Stimulated activated CD4-positive, alpha-beta T cell treated with anti-CD3 and anti-CD28 coated beads, Interleukin-12 subunit alpha, Interleukin-12 subunit beta, amount 100 ng/mL, for 48 hours (primary cell): ENCODE data around the gene LIN28B.
A peak's percentile ranks its signal among the peaks of the same experiment; 100 is the strongest.
"Not testable (repeated sequence)": the region's sequence is repeated elsewhere in the genome, so short reads cannot be mapped to it uniquely, and the experiment has no call there.

Experiments
- DNase-seq, 3 donors: peaks; one replicate each; pipeline ENCODE4 v3.0.0-alpha.2; 2020; ENCODE audit warnings: low read depth in 2 of 3, low spot score in 1 of 3

The LIN28B gene

GRCh38 chr6:105066233-105066632, 109.3 kb downstream of the LIN28B start:
- DNase-seq, result no peak

- DNase-seq, result no peak
Observed at GRCh38 chr6:105066836-105067235, 109.9 kb downstream of the LIN28B start.

DNA sequence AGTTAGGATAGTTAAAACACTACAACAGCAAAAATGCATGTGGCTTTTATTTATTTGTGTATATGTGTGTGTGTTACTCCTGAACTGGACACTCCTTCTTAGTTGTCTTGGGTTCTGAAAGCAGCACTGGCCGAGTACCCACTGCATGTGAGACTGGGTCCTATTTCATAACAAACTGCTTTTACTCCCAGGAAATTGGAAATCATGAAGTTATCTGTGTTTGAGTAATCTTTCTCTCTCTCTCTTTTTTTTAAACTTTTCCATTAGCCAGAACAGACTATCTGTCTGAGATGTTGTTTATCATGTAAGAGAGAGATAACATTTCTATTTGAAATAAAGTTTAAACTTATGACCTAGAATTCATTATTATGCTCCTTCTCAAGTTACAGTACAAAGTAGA, 110.4 kb downstream of the LIN28B start:
- DNase-seq, result no peak

DNA sequence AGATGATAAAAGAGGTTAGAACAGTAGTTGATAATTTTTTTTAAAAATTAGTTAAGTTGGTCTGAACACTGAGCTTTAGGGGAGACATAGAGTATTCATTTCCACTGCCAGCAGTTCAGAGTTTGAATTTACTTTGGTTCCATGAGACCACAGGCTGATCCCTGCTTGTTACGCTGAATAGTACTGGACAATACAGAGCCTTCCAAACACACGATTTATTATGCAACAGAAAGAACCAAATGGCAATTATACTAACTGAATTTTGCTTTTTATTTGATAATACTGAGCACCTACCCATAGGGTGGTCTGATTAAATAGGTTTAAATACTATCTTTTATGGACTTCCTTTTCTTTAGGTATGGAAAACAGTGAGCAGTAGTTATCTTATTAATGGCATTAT, 111.5 kb downstream of the LIN28B start:
- no peak for DNase-seq

GRCh38 chr6:105069821-105070445, 113.0 kb downstream of the LIN28B start:
- no peak for DNase-seq

GRCh38 chr6:105072798-105073199, 115.9 kb downstream of the LIN28B start:
- DNase-seq, result no peak

DNA sequence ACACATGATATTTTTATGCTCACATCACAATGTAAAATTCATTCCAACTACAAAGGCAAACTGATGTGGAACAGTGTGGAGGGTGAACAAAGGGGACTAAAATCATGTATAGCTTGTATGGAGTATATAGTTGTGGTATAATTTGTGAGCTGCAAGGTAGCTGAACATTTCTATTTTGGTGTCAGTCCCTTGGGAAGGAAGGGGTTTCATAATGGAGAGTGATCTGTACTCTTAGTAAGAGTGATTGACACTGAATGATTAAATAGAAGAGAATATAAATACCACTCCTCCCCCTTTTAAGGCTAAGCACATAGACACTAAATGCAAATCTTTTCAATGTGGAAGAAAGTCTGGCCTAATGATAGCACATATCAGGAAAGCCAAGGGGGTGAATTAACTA, 118.3 kb downstream of the LIN28B start:
- DNase-seq, result no peak

- not testable (repeated sequence) for DNase-seq
Observed at GRCh38 chr6:105076418-105076817, 119.5 kb downstream of the LIN28B start.

DNA sequence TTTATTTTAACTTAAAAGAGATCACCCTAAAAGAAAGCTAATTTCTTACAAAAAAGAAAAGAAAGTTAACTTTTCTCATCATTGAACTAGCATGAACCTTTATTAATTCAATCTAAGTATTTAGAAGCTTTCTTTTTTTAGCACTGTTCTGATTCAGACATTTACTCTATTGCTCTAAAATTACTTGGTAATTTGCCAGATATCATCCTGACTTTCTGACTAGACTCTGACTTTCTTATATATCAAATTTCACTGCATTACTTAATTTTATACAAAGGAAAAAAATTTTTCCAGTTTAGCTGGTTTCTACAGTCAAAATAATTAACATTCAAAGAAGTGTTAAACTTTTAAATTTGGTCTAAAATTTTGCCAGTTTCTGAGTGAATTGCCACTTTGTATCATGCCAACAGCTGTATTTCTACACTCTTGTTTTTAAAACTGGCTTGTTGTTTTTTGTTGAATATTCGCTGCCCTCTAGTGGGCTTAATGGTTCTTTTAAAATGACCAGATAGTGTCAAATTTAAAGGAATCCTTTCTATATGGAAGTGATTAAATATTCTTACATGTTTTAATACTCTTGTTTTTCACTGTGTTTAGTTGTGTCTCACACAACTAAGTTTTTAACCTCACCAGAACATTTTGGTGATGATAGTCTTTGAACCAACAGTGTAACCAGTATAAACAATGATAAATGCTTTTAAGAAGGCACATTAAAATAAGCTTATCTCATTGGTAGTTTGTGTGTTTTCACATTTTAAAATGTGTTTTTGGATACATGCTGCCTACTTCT, 120.9 kb downstream of the LIN28B start:
- no peak for DNase-seq

DNA sequence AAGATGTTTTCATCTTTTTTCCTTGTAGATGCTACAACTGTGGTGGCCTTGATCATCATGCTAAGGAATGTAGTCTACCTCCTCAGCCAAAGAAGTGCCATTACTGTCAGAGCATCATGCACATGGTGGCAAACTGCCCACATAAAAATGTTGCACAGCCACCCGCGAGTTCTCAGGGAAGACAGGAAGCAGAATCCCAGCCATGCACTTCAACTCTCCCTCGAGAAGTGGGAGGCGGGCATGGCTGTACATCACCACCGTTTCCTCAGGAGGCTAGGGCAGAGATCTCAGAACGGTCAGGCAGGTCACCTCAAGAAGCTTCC, 121.4 kb downstream of the LIN28B start:
- DNase-seq, result no peak

DNA sequence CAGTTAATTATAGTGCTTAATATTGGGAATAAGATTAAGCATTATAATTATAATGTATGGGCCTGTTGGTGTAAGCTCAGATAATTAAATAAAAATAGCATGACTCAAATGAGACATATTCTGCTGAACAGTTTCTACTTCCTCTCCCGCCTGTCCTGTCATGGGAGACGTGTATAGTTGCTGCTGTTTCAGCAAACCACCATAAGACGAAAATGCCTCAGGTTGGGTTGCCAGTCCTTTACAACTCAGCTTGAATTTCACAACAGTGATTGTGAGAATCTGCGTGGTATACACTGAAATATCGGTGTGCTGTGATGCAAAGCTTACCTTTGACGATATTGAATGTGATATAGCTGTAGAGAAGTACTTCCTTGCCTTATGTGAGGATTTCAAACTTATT, 123.4 kb downstream of the LIN28B start:
- no peak for DNase-seq

GRCh38 chr6:105081662-105082061, 124.8 kb downstream of the LIN28B start:
- DNase-seq, result not testable (repeated sequence)

- DNase-seq, result peak in 2 of 3 donors; percentile 13 to 29
Observed at GRCh38 chr6:105087571-105088211, 130.8 kb downstream of the LIN28B start.

DNA sequence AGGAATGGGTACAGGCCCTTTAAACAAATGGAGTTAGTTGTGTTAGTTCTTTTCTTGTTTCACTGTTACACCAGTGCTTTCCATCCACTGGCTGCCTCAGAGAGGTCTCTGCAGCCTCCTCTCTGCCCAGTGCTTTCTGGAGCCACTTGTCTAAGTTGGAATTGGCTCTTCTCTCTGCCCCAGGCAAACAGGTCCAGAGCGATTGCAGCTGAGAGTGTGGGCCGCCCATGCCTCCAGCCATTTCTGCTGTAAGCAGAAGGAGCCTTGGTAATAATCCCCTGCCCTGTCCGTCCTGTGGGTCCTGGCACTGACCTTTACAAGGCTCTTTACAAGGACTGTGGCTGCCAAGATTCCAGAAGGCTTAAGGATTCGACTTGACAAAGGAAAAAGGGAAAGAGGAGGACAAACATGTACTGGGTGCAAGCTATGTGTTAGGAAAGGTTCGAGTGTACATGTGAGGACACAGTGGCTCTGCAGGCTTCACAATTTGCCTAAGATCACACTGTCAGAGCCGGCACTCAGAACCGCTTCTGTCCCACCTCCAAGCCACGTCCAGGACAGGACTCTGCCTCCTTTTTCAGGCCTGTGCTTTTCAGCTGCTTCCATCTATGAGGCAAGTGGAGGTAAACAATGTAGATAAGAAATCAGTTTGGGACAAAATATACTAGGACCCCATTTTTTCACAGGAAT, 134.4 kb downstream of the LIN28B start:
- no peak for DNase-seq

DNA sequence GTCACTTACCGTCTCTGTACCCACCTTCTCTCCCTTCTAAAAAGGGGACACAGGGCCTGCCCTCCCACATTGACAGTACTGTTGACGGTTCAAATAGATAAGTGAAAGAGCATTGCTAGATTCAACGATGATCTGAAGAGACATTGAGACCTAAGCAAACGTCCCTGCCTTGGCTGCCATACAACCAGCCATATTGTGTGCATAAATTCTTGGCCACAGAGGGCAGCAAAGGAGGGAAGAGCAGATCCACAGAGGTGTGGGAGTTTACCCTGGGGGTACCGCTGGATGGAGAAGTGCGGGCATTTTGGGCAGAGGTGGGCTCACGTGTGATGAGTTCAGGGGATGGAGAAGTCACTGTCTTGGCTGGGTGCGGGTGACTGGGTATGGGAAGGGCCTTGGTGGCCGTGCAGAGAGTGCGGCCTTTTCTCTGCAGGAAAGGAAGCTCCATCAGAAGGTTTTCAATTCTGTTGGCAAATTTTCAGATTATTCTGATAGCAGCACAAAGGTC, 137.3 kb downstream of the LIN28B start:
- no peak for DNase-seq

DNA sequence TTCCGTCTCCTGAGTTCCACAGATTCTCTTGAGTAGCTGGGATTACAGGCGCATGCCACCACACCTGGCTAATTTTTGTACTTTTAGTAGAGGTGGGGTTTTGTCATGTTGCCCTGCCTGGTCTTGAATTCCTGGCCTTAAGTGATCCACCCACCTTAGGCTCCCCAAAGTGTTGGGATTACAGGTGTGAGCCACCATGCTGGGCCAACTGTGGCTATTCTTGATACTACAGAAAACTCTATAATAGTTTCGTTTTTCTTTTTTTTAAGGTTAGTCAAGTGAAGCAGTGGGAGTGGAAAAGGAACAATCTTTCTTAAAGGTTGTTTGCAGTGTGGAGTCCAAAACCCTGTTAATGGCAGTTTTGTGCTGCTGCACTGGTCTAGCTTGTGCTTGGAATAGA, 138.2 kb downstream of the LIN28B start:
- no peak for DNase-seq

GRCh38 chr6:105097288-105097687, 140.4 kb downstream of the LIN28B start:
- no peak for DNase-seq

- DNase-seq, result no peak
Observed at GRCh38 chr6:105099371-105099770, 142.5 kb downstream of the LIN28B start.

DNA sequence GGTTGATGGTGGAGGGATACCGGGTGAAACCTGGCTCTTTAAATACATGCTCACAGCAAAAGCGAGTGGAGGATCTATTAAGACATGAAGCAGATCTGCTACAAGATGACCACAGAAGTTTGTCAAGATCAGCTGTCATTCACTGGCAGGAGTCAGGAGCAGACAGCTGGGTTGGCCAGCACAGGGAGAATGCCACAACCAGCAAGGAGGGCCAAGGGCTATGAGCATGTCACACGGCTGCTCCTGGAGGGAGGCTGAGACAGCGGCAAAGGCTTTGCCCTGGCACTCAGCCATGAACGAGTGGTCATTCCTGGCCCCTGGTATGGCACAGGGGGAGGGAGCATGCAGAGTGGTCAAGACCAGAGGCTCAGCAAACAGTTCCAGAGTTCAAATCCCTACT, 145.3 kb downstream of the LIN28B start:
- no peak for DNase-seq

DNA sequence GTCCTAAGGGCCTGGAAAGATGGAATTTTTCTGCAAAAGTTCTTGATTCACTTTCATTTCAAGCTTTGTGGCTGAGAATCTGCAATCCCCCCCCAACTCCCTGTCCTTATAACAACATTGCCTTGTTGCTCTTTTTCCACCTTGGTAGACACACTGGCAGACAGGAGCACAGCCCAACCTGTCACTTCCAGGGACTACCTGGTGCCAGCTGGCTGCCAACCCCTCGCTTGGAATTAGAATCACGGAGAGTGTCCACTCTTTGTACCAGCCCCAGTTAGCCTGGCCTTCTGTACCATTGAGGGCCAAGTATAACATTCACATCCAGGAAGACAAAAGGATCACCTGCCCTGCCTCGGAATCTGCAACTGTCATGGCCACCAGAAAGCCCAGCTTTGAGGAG, 148.2 kb downstream of the LIN28B start:
- no peak for DNase-seq

- no peak for DNase-seq
Observed at GRCh38 chr6:105106260-105106659, 149.4 kb downstream of the LIN28B start.

GRCh38 chr6:105107207-105107606, 150.3 kb downstream of the LIN28B start:
- DNase-seq, result no peak
